Heart left ventricle (tissue), 16 donors: ENCODE data around the gene MSL3. TPM values are rescaled to one million over a fixed set of nuclear protein-coding genes. Genes with fewer than 3 reads are reported as not detected.

Experiments used
- ATAC-seq, 4 donors: fragments of 200-7000 bp; cut with Tn5 transposase; one replicate each; pipeline ENCODE4 v1.9.1; 2020 to 2022; ENCODE audit warnings: moderate library complexity in 4 of 4, mild to moderate bottlenecking in 3 of 4, moderate number of reproducible peaks in 1 of 4
- DNase-seq, 5 donors: peaks; one replicate each; pipeline ENCODE4 v3.0.0-alpha.2; 2020
- H3K27ac ChIP-seq, 12 donors: fragments of 200-600 bp; sonication (generic) in 4 of 12; one replicate each; pipeline versions ENCODE4 v1.5.0 to v1.8.0; 2016 to 2022; ENCODE audit warnings: mild to moderate bottlenecking in 2 of 12
- H3K27me3 ChIP-seq, 9 donors: fragments of 200-600 bp; sonication (generic) in 2 of 9; one replicate each; pipeline versions ENCODE4 v1.5.1 to v1.8.0; 2016 to 2022; ENCODE audit warnings: mild to moderate bottlenecking in 3 of 9
- H3K36me3 ChIP-seq, 9 donors: fragments of 200-600 bp; sonication (generic) in 2 of 9; one replicate each; pipeline versions ENCODE4 v1.5.0 to v1.8.0; 2018 to 2022; ENCODE audit warnings: mild to moderate bottlenecking in 2 of 9
- H3K4me1 ChIP-seq, 12 donors: fragments of 200-600 bp; sonication (generic) in 4 of 12; one replicate each; pipeline versions ENCODE4 v1.5.0 to v1.8.0; 2016 to 2022; ENCODE audit warnings: mild to moderate bottlenecking in 3 of 12
- H3K4me3 ChIP-seq, 12 donors: fragments of 200-600 bp; sonication (generic) in 4 of 12; one replicate each; pipeline versions ENCODE4 v1.5.0 to v1.8.0; 2017 to 2022; ENCODE audit warnings: mild to moderate bottlenecking in 9 of 12, moderate library complexity in 4 of 12
- H3K9me3 ChIP-seq, 12 donors: fragments of 200-600 bp; sonication (generic) in 4 of 12; one replicate each; pipeline versions ENCODE4 v1.5.0 to v1.8.0; 2016 to 2022; ENCODE audit warnings: mild to moderate bottlenecking in 1 of 12
- CTCF ChIP-seq, 12 donors: fragments of 200-600 bp; sonication (generic) in 4 of 12; IDR thresholded peaks; one replicate each; pipeline versions ENCODE4 v1.5.0 to v1.8.0; 2018 to 2022; ENCODE audit warnings: antibody characterized with exemption in 12 of 12, mild to moderate bottlenecking in 5 of 12
- POLR2A ChIP-seq, 2 donors: fragments of 450-650 bp; IDR thresholded peaks; one replicate each; pipeline ENCODE4 v1.6.1; 2017; ENCODE audit warnings: antibody characterized with exemption in 2 of 2, mild to moderate bottlenecking in 2 of 2, moderate library complexity in 2 of 2
- WGBS, 4 donors: extraction: QIAGEN DNeasy Blood & Tissue Kit in 2 of 4; methylation state at CpG; one replicate each; pipeline versions ENCODE4 v1.1.5 to v1.1.7; 2013 to 2018; 5-methylcytosine and 5-hydroxymethylcytosine counted together
- intact Hi-C, 10 donors: fragments of 100-400 bp; cut with DNase I; formaldehyde crosslinking; loops; one replicate each; pipeline versions ENCODE4 v1.11.1 to v1.14.2; 2022
- polyA plus RNA-seq, 2 donors: library from polyadenylated mRNA; stranded (reverse); fragments of 200-250 nt; gene quantifications; one replicate each; pipeline ENCODE4 v1.2.3, GENCODE V29; 2013
- total RNA-seq, 9 donors: library from RNA; depleted of rRNA in 2 of 9; stranded (reverse); fragments of >200 nt in 2 of 9; fragmentation: NEBNext Ultra II Directional in 3 of 9; extraction: Animal tissue kit (Norgen Biotek cat#: 25700) in 3 of 9; gene quantifications; one replicate each; pipeline versions ENCODE4 v1.1.0 to v1.2.4, GENCODE V29; 2016 to 2023
- donor health status: ischemic (EF 13 %, LVEDD 7.1; RV severe dilation, severe dysfunction).
- donor health status: healthy with polysubstance abuse.
- donor health status: DM: no; HTN: yes; CAD: no.
- donor health status: DM: no; HTN: no; CAD: no.
- donor health status: ischemic (EF 25% LVEDD 6.9; RV normal size, moderate dysfunction).
- donor health status: ischemic (EF 25% LVEDD 5.7; RV mildly dilated, moderate dysfunction).
- donor health status: healthy.
- donor health status: DM: yes; HTN: yes; CAD: no.
- donor health status: ischemic (EF 35%, LVEDD 5.7; RV mildly dilated, moderate dysfunction).
- donor health status: nonischemic (EF 11% LVEDD 7.7; RV severe dilation, severe dysfunction).
- donor health status: DM: yes; HTN: yes; CAD: no.
- donor health status: PGD.
- donor health status: ischemic (EF 29% LVEDD 5.4; RV normal size, mild dysfunction).
- donor health status: nonischemic (EF 23%, LVEDD 6.1; RV moderate dilation, normal function).

The MSL3 gene
- total and polyA plus RNA-seq, 11 donors: 11.0 to 25.9 (median 13.2) TPM

- Histone ChIP-seq H3K4me1 (no peaks in the 10 kb centered on the region), H3K9me3 (no peaks in the 10 kb centered on the region), H3K27ac (no peak overlapping the region), H3K36me3 (no peaks in the 10 kb centered on the region), H3K4me3 (no peak overlapping the region), H3K27me3 (peaks cover 0 to 30% (median 0%) of the 10 kb centered on the region in 9 donors)
- no peak for TF ChIP-seq CTCF (IDR thresholded peaks at IDR 0.05)
- no peak for TF ChIP-seq POLR2A (IDR thresholded peaks at IDR 0.05)
- ATAC-seq (no peak), DNase-seq (no peak)
- intact Hi-C loops: loop anchor here in 7 of 10 donors (2.0 to 10.0 kb wide), 7 partner anchors 47 to 581 kb away; no protein-coding TSS in a partner anchor
- 59 to 82% (median 68%) methylated on average over 8 of the region's 8 CpGs for WGBS, 4 donors
These were observed 32.2 kb upstream of the MSL3 start for GRCh38 chrX:11725631-11726442.

DNA sequence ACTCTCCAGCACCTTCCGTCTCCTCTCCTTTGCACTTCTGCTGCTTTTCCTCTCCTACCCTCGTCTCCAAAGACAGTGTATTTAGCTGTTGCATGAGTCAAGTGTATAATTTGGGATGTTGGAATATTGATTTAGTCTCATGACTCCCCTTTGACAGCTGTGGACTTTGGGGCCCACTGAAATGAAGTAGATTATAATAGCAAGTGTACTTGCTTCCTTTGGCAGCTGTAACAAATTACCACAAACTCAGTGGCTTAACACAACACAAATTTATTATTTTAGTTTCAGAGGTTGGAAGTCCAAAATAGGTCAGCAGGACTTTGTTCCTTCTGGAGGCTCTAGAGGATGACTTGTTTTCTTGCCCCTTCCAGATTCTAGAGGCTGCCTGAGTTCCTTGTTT lies 29.5 kb upstream of the MSL3 start:
- ATAC-seq (no peak), DNase-seq (no peak)
- intact Hi-C loops: loop anchor here in 4 of 10 donors (5.0 to 10.0 kb wide), 3 partner anchors 46 to 584 kb away; no protein-coding TSS in a partner anchor
- Histone ChIP-seq H3K9me3 (no peaks in the 10 kb centered on the region), H3K4me3 (no peak overlapping the region), H3K27ac (no peak overlapping the region), H3K27me3 (peaks cover 0 to 50% (median 0%) of the 10 kb centered on the region in 9 donors), H3K36me3 (no peaks in the 10 kb centered on the region), H3K4me1 (no peaks in the 10 kb centered on the region)
- 59 to 89% (median 73%) methylated on average over 2 of the region's 2 CpGs for WGBS, 4 donors
- TF ChIP-seq POLR2A (IDR thresholded peaks at IDR 0.05): no peak
- no peak for TF ChIP-seq CTCF (IDR thresholded peaks at IDR 0.05)

DNA sequence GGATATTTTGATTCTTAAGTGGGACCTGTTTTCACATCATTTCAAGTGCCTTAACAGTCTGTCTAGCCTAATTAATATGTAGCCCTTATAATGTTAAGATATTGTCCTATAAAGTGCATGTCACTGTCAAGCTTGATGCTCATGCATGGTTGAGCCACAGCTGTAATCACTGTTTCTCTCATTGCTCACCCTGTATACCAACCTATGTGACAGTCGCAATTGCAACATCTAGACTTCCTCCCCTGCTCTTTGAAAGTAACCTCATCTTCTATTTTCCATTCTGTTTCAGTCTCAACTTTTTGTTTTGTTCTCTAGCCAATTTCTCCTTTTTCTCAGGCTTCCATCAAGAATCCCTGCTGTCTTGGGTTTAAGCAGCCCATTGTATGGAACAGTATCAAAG lies 24.4 kb upstream of the MSL3 start:
- TF ChIP-seq CTCF (IDR thresholded peaks at IDR 0.05) (no peak), POLR2A (IDR thresholded peaks at IDR 0.05) (no peak)
- no peak overlapping the region for H3K4me3 ChIP-seq
- no peak overlapping the region for H3K27ac ChIP-seq
- ATAC-seq: no peak
- intact Hi-C loops: no loop called here
- DNase-seq: no peak
- WGBS, 4 donors: 67 to 96% (median 77%) methylated on average over 1 of the region's 1 CpG
- H3K9me3 ChIP-seq: no peaks in the 10 kb centered on the region
- H3K36me3 ChIP-seq: no peaks in the 10 kb centered on the region
- H3K4me1 ChIP-seq: no peaks in the 10 kb centered on the region
- H3K27me3 ChIP-seq: peaks cover 0 to 40% (median 0%) of the 10 kb centered on the region in 9 donors

- Histone ChIP-seq H3K4me3 (no peak overlapping the region), H3K9me3 (no peaks in the 10 kb centered on the region), H3K27ac (no peak overlapping the region), H3K27me3 (peaks cover 0 to 16% (median 0%) of the 10 kb centered on the region in 9 donors), H3K36me3 (no peaks in the 10 kb centered on the region), H3K4me1 (no peaks in the 10 kb centered on the region)
- TF ChIP-seq CTCF (IDR thresholded peaks at IDR 0.05) (no peak), POLR2A (IDR thresholded peaks at IDR 0.05) (no peak)
- intact Hi-C loops: no loop called here
- DNase-seq (no peak), ATAC-seq (no peak)
- WGBS, 4 donors: 56 to 75% (median 72%) methylated on average over 2 of the region's 2 CpGs
These were observed 18.3 kb upstream of the MSL3 start for GRCh38 chrX:11739776-11740175.
